K562 (cell line): ENCODE data around the gene SCN4A. TPM values are rescaled to one million over a fixed set of nuclear protein-coding genes. Genes with fewer than 3 reads are reported as not detected.

Experiments used
- ATAC-seq: fragments of 200-7000 bp; cut with Tn5 transposase; 3 replicates; pipeline ENCODE4 v1.9.1; 2020; ENCODE audit warnings: moderate library complexity
- BruUV-seq: library from RNA; stranded (reverse); fragments of 400-500 nt; replicated peaks from 2 replicates; lab custom pipeline; 2021; lab: Mats Ljungman, UMichigan
- CTCF ChIA-PET: fragments of 300-600 bp; formaldehyde crosslinking; extraction: SDS; loops from one replicate; lab custom pipeline; 2021; ENCODE audit warnings: low intra/inter-chr PET ratio; lab: Yijun Ruan, JAX
- POLR2A ChIA-PET: fragments of 300-600, 350-650 bp; sonication (Branson Sonifier 250); formaldehyde crosslinking; extraction: SDS; loops from one replicate; lab custom pipeline; 2021; ENCODE audit warnings: antibody characterized with exemption, inconsistent platforms; lab: Yijun Ruan, JAX
- DNase-seq, 4 experiments: peaks; one replicate each; pipeline versions ENCODE4 v3.0.0 to v3.0.0-alpha.2; 2011 to 2018; ENCODE audit warnings: low spot score in 3 of 4, mixed read lengths in 3 of 4; ENCODE audit errors: extremely low read depth in 1 of 4
- FAIRE-seq: peaks from 2 replicates; lab custom pipeline; 2011; peaks lifted over from hg19 to GRCh38; lab: Jason Lieb, UNC
- H2AFZ ChIP-seq: 2 replicates; pipeline ENCODE4 v1.6.0; 2011; ENCODE audit warnings: low read depth, low read length, control low read depth, inconsistent platforms
- H3K27ac ChIP-seq: fragments of 200-600 bp; 3 replicates; pipeline ENCODE4 v1.8.0; 2011; ENCODE audit warnings: low read depth, mild to moderate bottlenecking, control low read depth, inconsistent platforms, low read length, moderate library complexity, mixed read lengths; ENCODE audit errors: extremely low read depth
- H3K27me3 ChIP-seq, 2 experiments: fragments of 300-600 bp in 1 of 2; 2 replicates in 1 of 2; 3 replicates in 1 of 2; pipeline versions ENCODE4 v1.6.0 to v1.8.0; 2011; ENCODE audit warnings: inconsistent platforms in 2 of 2, low read length in 2 of 2, mild to moderate bottlenecking in 1 of 2, mixed read lengths in 1 of 2, moderate library complexity in 1 of 2; ENCODE audit not compliant: control insufficient read depth in 2 of 2, insufficient read depth in 2 of 2
- H3K36me3 ChIP-seq: fragments of 300-600 bp; 3 replicates; pipeline ENCODE4 v1.8.0; 2011; ENCODE audit warnings: mild to moderate bottlenecking, low read length, inconsistent platforms; ENCODE audit not compliant: control insufficient read depth, insufficient read depth
- H3K4me1 ChIP-seq, 2 experiments: fragments of 200-600 bp in 1 of 2; replicated peaks in 1 of 2; 2 replicates in 1 of 2; 3 replicates in 1 of 2; pipeline versions ENCODE4 v1.5.1 to v1.8.0; 2011; ENCODE audit warnings: inconsistent platforms in 2 of 2, low read length in 2 of 2, mild to moderate bottlenecking in 1 of 2, mixed read lengths in 1 of 2, moderate library complexity in 1 of 2; ENCODE audit not compliant: control insufficient read depth in 2 of 2, insufficient read depth in 2 of 2
- H3K4me2 ChIP-seq: 2 replicates; pipeline ENCODE4 v1.6.1; 2011; ENCODE audit warnings: low read length, control low read depth, inconsistent platforms, mixed read lengths; ENCODE audit not compliant: insufficient read depth
- H3K4me3 ChIP-seq: fragments of 200-600 bp; sonication (generic), shearing (Covaris generic); 2 replicates; pipeline ENCODE4 v1.5.1; 2016; ENCODE audit warnings: control low read depth, inconsistent platforms
- H3K79me2 ChIP-seq: fragments of 200-600 bp; 3 replicates; pipeline ENCODE4 v1.8.0; 2011; ENCODE audit warnings: low read length, inconsistent platforms; ENCODE audit not compliant: control insufficient read depth, insufficient read depth
- H3K9ac ChIP-seq, 2 experiments: 2 replicates each; pipeline versions ENCODE4 v1.6.0 to v1.6.1; 2011; ENCODE audit warnings: low read depth in 2 of 2, low read length in 2 of 2, control low read depth in 1 of 2, inconsistent platforms in 1 of 2, mild to moderate bottlenecking in 1 of 2, mixed read lengths in 1 of 2; ENCODE audit not compliant: insufficient read depth in 1 of 2
- H3K9me1 ChIP-seq: one replicate; pipeline ENCODE4 v1.6.0; 2011; ENCODE audit warnings: inconsistent platforms, mild to moderate bottlenecking, low read length, moderate library complexity; ENCODE audit not compliant: control insufficient read depth, insufficient read depth
- H3K9me3 ChIP-seq: replicated peaks from 2 replicates; pipeline ENCODE4 v1.5.1; 2011; ENCODE audit warnings: low read depth, low read length, inconsistent platforms; ENCODE audit not compliant: control insufficient read depth, insufficient read depth
- H4K20me1 ChIP-seq: replicated peaks from 2 replicates; pipeline ENCODE4 v1.6.1; 2011; ENCODE audit warnings: low read length, inconsistent platforms, mixed read lengths; ENCODE audit not compliant: control insufficient read depth, insufficient read depth
- ATF4 ChIP-seq: fragments of 450-650 bp; formaldehyde crosslinking; IDR thresholded peaks from 2 replicates; pipeline ENCODE4 v1.4.0; 2022; ENCODE audit warnings: mild to moderate bottlenecking, moderate library complexity
- BRD4 ChIP-seq: fragments of 200-600 bp; sonication (generic); IDR thresholded peaks from 2 replicates; pipeline ENCODE4 v1.6.1; 2017; ENCODE audit warnings: inconsistent platforms
- DPF2 ChIP-seq: fragments of 450-650 bp; IDR thresholded peaks from 2 replicates; pipeline ENCODE4 v1.6.1; 2016
- ETS2 ChIP-seq: IDR thresholded peaks from 2 replicates; pipeline ENCODE4 v1.6.1; 2016; ENCODE audit warnings: borderline replicate concordance, missing genetic modification characterization, mild to moderate bottlenecking, moderate library complexity, missing compliant biosample characterization; ENCODE audit not compliant: poor library complexity, severe bottlenecking
- ETV6 ChIP-seq, 3 experiments: fragments of 150-350 bp in 1 of 3; sonication (generic) in 1 of 3; formaldehyde crosslinking in 1 of 3; IDR thresholded peaks; 2 replicates each; pipeline versions ENCODE4 v1.6.1 to v1.8.0; 2014 to 2022; ENCODE audit warnings: borderline replicate concordance in 2 of 3, low read depth in 2 of 3, antibody characterized with exemption in 1 of 3, low read length in 1 of 3, mild to moderate bottlenecking in 1 of 3, missing genetic modification reagents in 1 of 3
- FOXA1 ChIP-seq: fragments of 450-650 bp; IDR thresholded peaks from 2 replicates; pipeline ENCODE4 v1.6.1; 2016; ENCODE audit warnings: mild to moderate bottlenecking, borderline replicate concordance
- HMG20B ChIP-seq: fragments of 250-450 bp; sonication (Bioruptor Pico); IDR thresholded peaks from 2 replicates; pipeline ENCODE4 v1.5.0; 2021; ENCODE audit warnings: mild to moderate bottlenecking
- JUNB ChIP-seq: fragments of 450-650 bp; formaldehyde crosslinking; conservative IDR thresholded peaks from 2 replicates; pipeline ENCODE4 v1.4.0; 2020; ENCODE audit warnings: mild to moderate bottlenecking
- NR2C1 ChIP-seq, 2 experiments: fragments of 450-650 bp; IDR thresholded peaks; 2 replicates each; pipeline ENCODE4 v1.6.1; 2017; ENCODE audit warnings: mild to moderate bottlenecking in 2 of 2, antibody characterized with exemption in 1 of 2, inconsistent platforms in 1 of 2, missing compliant biosample characterization in 1 of 2, missing genetic modification characterization in 1 of 2
- NUFIP1 ChIP-seq: fragments of 450-650 bp; IDR thresholded peaks from 2 replicates; pipeline ENCODE4 v1.6.1; 2018; ENCODE audit not compliant: partially characterized antibody
- PHB ChIP-seq: fragments of 250-450 bp; sonication (Bioruptor Pico); IDR thresholded peaks from 2 replicates; pipeline ENCODE4 v1.5.0; 2021
- RBM17 ChIP-seq: fragments of 200-400 bp; formaldehyde crosslinking; IDR thresholded peaks from 2 replicates; pipeline ENCODE4 v1.6.1; 2017; ENCODE audit warnings: low read depth, mild to moderate bottlenecking, low read length, borderline replicate concordance
- TAF7 ChIP-seq: fragments of 450-650 bp; IDR thresholded peaks from 2 replicates; pipeline ENCODE4 v1.6.1; 2016; ENCODE audit warnings: missing genetic modification characterization, missing compliant biosample characterization
- TFAM ChIP-seq: fragments of 250-450 bp; sonication (Bioruptor Pico); conservative IDR thresholded peaks from 2 replicates; pipeline ENCODE4 v1.5.0; 2021; ENCODE audit warnings: mild to moderate bottlenecking, moderate library complexity
- WGBS: fragments of 100-300 bp; shearing (Covaris generic); methylation state at CpG from one replicate; pipeline ENCODE4 v1.1.6; 2016; ENCODE audit warnings: low coverage, mixed read lengths; ENCODE audit not compliant: insufficient coverage; ENCODE audit errors: missing lambda C conversion rate; 5-methylcytosine and 5-hydroxymethylcytosine counted together
- in situ Hi-C: fragments of 300-500 bp; cut with MboI; formaldehyde crosslinking; loops from 4 replicates; pipeline ENCODE4 v1.15.0; 2018; ENCODE audit warnings: inconsistent platforms, mixed read lengths
- intact Hi-C: fragments of 100-400 bp; cut with micrococcal nuclease; formaldehyde crosslinking; loops from 2 replicates; pipeline ENCODE4 v1.14.2; 2022
- polyA plus RNA-seq, 8 experiments: library from polyadenylated mRNA; depleted of rRNA in 4 of 8; stranded (reverse) in 5 of 8; unstranded in 3 of 8; fragments of >200 nt; fragmentation: Nextera tagmentation in 2 of 8; fragmentation: Illumina TruSeq in 1 of 8; extraction: Ambion mirVana in 2 of 8; extraction: Trizol in 1 of 8; gene quantifications; 2 replicates each; pipeline versions ENCODE4 v1.2.1 to v1.2.3, GENCODE V29; 2011 to 2014; ENCODE audit warnings: inconsistent platforms in 1 of 8, missing spikeins in 1 of 8
- total RNA-seq, 7 experiments: library from RNA; depleted of rRNA in 6 of 7; stranded (reverse); fragments of >200 nt in 6 of 7; fragmentation: Illumina TruSeq in 2 of 7; extraction: Trizol in 2 of 7; gene quantifications; 2 replicates each; pipeline versions ENCODE4 v1.2.1 to v1.2.3, GENCODE V29; 2011 to 2021; ENCODE audit warnings: low replicate concordance in 1 of 7
- TF ChIP-seq, protein P1 (sequence below): fragments of 450-650 bp; IDR thresholded peaks from 2 replicates; pipeline ENCODE4 v1.6.1; 2018; ENCODE audit warnings: mild to moderate bottlenecking, low read depth; ENCODE audit not compliant: partially characterized antibody
- TF ChIP-seq, protein P2 (sequence below): fragments of 450-650 bp; IDR thresholded peaks from 2 replicates; pipeline ENCODE4 v1.6.1; 2017; ENCODE audit warnings: antibody characterized with exemption, mild to moderate bottlenecking

The SCN4A gene
- total and polyA plus RNA-seq, 9 of the 15 experiments (the other 6 are each of a cell fraction or from before 2014, with no cell fraction given) = 0.29 to 2.6 (median 1.4) TPM

GRCh38 chr17:63941162-63941561, 31.6 kb downstream of the SCN4A start:
- no peak for FAIRE-seq
- Histone ChIP-seq H3K27me3 (peaks cover 17 to 50% of the 10 kb centered on the region in 2 experiments; a peak in 4 of 5 replicates), H3K36me3 (no peaks in the 10 kb centered on the region), H3K4me2 (no peak overlapping the region), H3K4me3 (no peak overlapping the region), H3K9ac (no peak overlapping the region; a peak in 1 of 4 replicates), H3K79me2 (no peaks in the 10 kb centered on the region), H3K4me1 (peaks cover 0 to 32% of the 10 kb centered on the region in 2 experiments; a peak in 3 of 5 replicates), H2AFZ (no peak overlapping the region), H3K9me1 (no peaks in the 10 kb centered on the region)
- in situ Hi-C loops (no loop called here), intact Hi-C loops (loop anchor here (10.0 kb wide), 1 partner anchor 84 kb away; the partner anchor contains the start of gene ICAM2)
- no peak for TF ChIP-seq JUNB
- TF ChIP-seq TFAM (CRISPR knock-in tag) = no peak
- no peak for TF ChIP-seq TAF7 (tag)
- TF ChIP-seq NUFIP1 = no peak
- TF ChIP-seq ETV6 (IDR thresholded peaks at IDR 0.05; ENCODE audit: borderline replicate concordance in 1 of 2, low read depth in 2 of 2, low read length in 1 of 2) = no peak
- TF ChIP-seq ETV6 (CRISPR knock-in tag; IDR thresholded peaks at IDR 0.05; ENCODE audit: borderline replicate concordance) = no peak
- TF ChIP-seq, protein P1, sequence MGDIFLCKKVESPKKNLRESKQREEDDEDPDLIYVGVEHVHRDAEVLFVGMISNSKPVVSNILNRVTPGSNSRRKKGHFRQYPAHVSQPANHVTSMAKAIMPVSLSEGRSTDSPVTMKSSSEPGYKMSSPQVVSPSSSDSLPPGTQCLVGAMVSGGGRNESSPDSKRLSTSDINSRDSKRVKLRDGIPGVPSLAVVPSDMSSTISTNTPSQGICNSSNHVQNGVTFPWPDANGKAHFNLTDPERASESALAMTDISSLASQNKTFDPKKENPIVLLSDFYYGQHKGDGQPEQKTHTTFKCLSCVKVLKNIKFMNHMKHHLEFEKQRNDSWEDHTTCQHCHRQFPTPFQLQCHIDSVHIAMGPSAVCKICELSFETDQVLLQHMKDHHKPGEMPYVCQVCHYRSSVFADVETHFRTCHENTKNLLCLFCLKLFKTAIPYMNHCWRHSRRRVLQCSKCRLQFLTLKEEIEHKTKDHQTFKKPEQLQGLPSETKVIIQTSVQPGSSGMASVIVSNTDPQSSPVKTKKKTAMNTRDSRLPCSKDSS = no peak
- no peak for TF ChIP-seq PHB (CRISPR knock-in tag)
- TF ChIP-seq FOXA1 = no peak
- TF ChIP-seq ATF4 (CRISPR knock-in tag) = no peak
- TF ChIP-seq BRD4 = no peak
- no peak for TF ChIP-seq NR2C1 (IDR thresholded peaks at IDR 0.05)
- TF ChIP-seq NR2C1 (tag; IDR thresholded peaks at IDR 0.05) = no peak
- TF ChIP-seq DPF2 = no peak
- no peak for TF ChIP-seq RBM17
- TF ChIP-seq, protein P2, sequence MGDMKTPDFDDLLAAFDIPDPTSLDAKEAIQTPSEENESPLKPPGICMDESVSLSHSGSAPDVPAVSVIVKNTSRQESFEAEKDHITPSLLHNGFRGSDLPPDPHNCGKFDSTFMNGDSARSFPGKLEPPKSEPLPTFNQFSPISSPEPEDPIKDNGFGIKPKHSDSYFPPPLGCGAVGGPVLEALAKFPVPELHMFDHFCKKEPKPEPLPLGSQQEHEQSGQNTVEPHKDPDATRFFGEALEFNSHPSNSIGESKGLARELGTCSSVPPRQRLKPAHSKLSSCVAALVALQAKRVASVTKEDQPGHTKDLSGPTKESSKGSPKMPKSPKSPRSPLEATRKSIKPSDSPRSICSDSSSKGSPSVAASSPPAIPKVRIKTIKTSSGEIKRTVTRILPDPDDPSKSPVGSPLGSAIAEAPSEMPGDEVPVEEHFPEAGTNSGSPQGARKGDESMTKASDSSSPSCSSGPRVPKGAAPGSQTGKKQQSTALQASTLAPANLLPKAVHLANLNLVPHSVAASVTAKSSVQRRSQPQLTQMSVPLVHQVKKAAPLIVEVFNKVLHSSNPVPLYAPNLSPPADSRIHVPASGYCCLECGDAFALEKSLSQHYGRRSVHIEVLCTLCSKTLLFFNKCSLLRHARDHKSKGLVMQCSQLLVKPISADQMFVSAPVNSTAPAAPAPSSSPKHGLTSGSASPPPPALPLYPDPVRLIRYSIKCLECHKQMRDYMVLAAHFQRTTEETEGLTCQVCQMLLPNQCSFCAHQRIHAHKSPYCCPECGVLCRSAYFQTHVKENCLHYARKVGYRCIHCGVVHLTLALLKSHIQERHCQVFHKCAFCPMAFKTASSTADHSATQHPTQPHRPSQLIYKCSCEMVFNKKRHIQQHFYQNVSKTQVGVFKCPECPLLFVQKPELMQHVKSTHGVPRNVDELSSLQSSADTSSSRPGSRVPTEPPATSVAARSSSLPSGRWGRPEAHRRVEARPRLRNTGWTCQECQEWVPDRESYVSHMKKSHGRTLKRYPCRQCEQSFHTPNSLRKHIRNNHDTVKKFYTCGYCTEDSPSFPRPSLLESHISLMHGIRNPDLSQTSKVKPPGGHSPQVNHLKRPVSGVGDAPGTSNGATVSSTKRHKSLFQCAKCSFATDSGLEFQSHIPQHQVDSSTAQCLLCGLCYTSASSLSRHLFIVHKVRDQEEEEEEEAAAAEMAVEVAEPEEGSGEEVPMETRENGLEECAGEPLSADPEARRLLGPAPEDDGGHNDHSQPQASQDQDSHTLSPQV = no peak
- no peak for TF ChIP-seq ETS2 (tag)
- TF ChIP-seq HMG20B (CRISPR knock-in tag) = no peak
- TF ChIP-seq, all 486 proteins: peak for 0
- ChIA-PET POLR2A (interaction anchor here (0.6 kb wide), 1 partner anchor 12 kb away, joined by 3 read pairs; no protein-coding TSS in a partner anchor), CTCF (no interaction called here)
- no peak for DNase-seq
- ATAC-seq = no peak
- H4K20me1 ChIP-seq = no peaks in the 10 kb centered on the region; the same call in 1 of the 2 replicates
- no peak overlapping the region for H3K27ac ChIP-seq
- no peaks in the 10 kb centered on the region; the same call in 1 of the 2 replicates for H3K9me3 ChIP-seq
- no TSS peak for BruUV-seq
- 6% methylated on average over 12 of the region's 12 CpGs for WGBS
